MM.1S (cell line): ENCODE results near the gene TARS3.

Experiments used
- DNase-seq: peaks from one replicate; pipeline ENCODE4 v3.0.0-alpha.2; 2015
- H2AFZ ChIP-seq: fragments of 300-600 bp; sonication (generic); 2 replicates; pipeline ENCODE4 v1.6.0; 2016; ENCODE audit warnings: antibody characterized with exemption, low read length
- H3F3A ChIP-seq: fragments of 300-600 bp; sonication (generic); 2 replicates; pipeline ENCODE4 v1.6.1; 2016; ENCODE audit warnings: mild to moderate bottlenecking, antibody characterized with exemption, low read length, moderate library complexity, mixed read lengths; ENCODE audit not compliant: insufficient read depth
- H3K27ac ChIP-seq: fragments of 300-600 bp; sonication (generic); 2 replicates; pipeline ENCODE4 v1.5.1; 2016; ENCODE audit warnings: mild to moderate bottlenecking, low read length
- H3K27me3 ChIP-seq: fragments of 300-600 bp; sonication (generic); replicated peaks from 2 replicates; pipeline ENCODE4 v1.6.0; 2016; ENCODE audit warnings: low read length; ENCODE audit not compliant: insufficient read depth
- H3K36me3 ChIP-seq: fragments of 300-600 bp; sonication (generic); replicated peaks from 2 replicates; pipeline ENCODE4 v1.6.1; 2016; ENCODE audit warnings: mild to moderate bottlenecking, low read length, mixed read lengths; ENCODE audit not compliant: insufficient read depth
- H3K4me1 ChIP-seq: fragments of 300-600 bp; sonication (generic); 2 replicates; pipeline ENCODE4 v1.6.1; 2016; ENCODE audit warnings: low read length, mixed read lengths
- H3K4me2 ChIP-seq: fragments of 300-600 bp; sonication (generic); 2 replicates; pipeline ENCODE4 v1.6.0; 2016; ENCODE audit warnings: low read depth, low read length
- H3K4me3 ChIP-seq: fragments of 300-600 bp; sonication (generic); 2 replicates; pipeline ENCODE4 v1.5.1; 2016; ENCODE audit warnings: low read length, mixed read lengths
- H3K79me2 ChIP-seq: fragments of 300-600 bp; sonication (generic); 2 replicates; pipeline ENCODE4 v1.6.1; 2016; ENCODE audit warnings: mixed run types, low read length, mixed read lengths
- H3K9ac ChIP-seq: fragments of 300-600 bp; sonication (generic); 2 replicates; pipeline ENCODE4 v1.6.1; 2016; ENCODE audit warnings: low read length, mixed read lengths
- H3K9me2 ChIP-seq: fragments of 300-600 bp; sonication (generic); replicated peaks from 2 replicates; pipeline ENCODE4 v1.6.1; 2016; ENCODE audit warnings: mild to moderate bottlenecking, low read length, mixed read lengths; ENCODE audit not compliant: insufficient read depth
- H3K9me3 ChIP-seq: fragments of 300-600 bp; sonication (generic); replicated peaks from 2 replicates; pipeline ENCODE4 v1.6.1; 2016; ENCODE audit warnings: mild to moderate bottlenecking, low read length, mixed read lengths; ENCODE audit not compliant: insufficient read depth
- H4K20me1 ChIP-seq: fragments of 300-600 bp; sonication (generic); 2 replicates; pipeline ENCODE4 v1.6.1; 2016; ENCODE audit warnings: mild to moderate bottlenecking, low read length, moderate library complexity, mixed read lengths; ENCODE audit not compliant: insufficient read depth
- CTCF ChIP-seq: fragments of 300-600 bp; sonication (generic); IDR thresholded peaks from 2 replicates; pipeline ENCODE4 v1.5.1; 2016; ENCODE audit warnings: antibody characterized with exemption, low read length, mixed read lengths
- EZH2 ChIP-seq: fragments of 300-600 bp; sonication (generic); optimal IDR thresholded peaks from 2 replicates; pipeline ENCODE3; 2017; ENCODE audit warnings: low read depth, mild to moderate bottlenecking, antibody characterized with exemption, low read length, mixed read lengths
- EZH2phosphoT487 ChIP-seq: fragments of 300-600 bp; sonication (generic); IDR thresholded peaks from 2 replicates; pipeline ENCODE4 v1.6.1; 2018; ENCODE audit warnings: antibody characterized with exemption, low read length

TARS3 gene

GRCh38 chr15:101611580-101612299, 112.5 kb downstream of the TARS3 start:
- no peaks in the 10 kb centered on the region for H3K79me2 ChIP-seq

GRCh38 chr15:101611007-101611406, 113.3 kb downstream of the TARS3 start:
- no peaks in the 10 kb centered on the region for H4K20me1 ChIP-seq
- no peak overlapping the region for H3K9ac ChIP-seq
- no peaks in the 10 kb centered on the region for H3K4me1 ChIP-seq
- H3F3A ChIP-seq = no peaks in the 10 kb centered on the region
- H3K4me3 ChIP-seq = no peak overlapping the region
- no peaks in the 10 kb centered on the region for H3K27me3 ChIP-seq
- no peaks in the 10 kb centered on the region for H3K36me3 ChIP-seq
- H3K9me2 ChIP-seq = no peaks in the 10 kb centered on the region
- no peak overlapping the region for H2AFZ ChIP-seq
- H3K4me2 ChIP-seq = no peak overlapping the region
- DNase-seq = no peak
- H3K79me2 ChIP-seq = no peaks in the 10 kb centered on the region
- TF ChIP-seq EZH2 = no peak
- H3K27ac ChIP-seq = no peak overlapping the region
- H3K9me3 ChIP-seq = no peaks in the 10 kb centered on the region

More at GRCh38 chr15:101611580-101612299, 112.5 kb downstream of the TARS3 start:
- Histone ChIP-seq H3K27ac (no peak overlapping the region), H3K9me3 (no peaks in the 10 kb centered on the region), H3K4me3 (no peak overlapping the region), H3K9me2 (no peaks in the 10 kb centered on the region), H4K20me1 (no peaks in the 10 kb centered on the region), H3K9ac (no peak overlapping the region), H3K4me1 (no peaks in the 10 kb centered on the region), H3K4me2 (no peak overlapping the region), H3F3A (no peaks in the 10 kb centered on the region), H2AFZ (no peak overlapping the region), H3K27me3 (no peaks in the 10 kb centered on the region), H3K36me3 (no peaks in the 10 kb centered on the region)
- no peak for DNase-seq
- TF ChIP-seq EZH2phosphoT487 (no peak), EZH2 (no peak), CTCF (no peak)

- H3K79me2 ChIP-seq = no peaks in the 10 kb centered on the region
- no peaks in the 10 kb centered on the region for H3K9me3 ChIP-seq
- H3K9ac ChIP-seq = no peak overlapping the region
- H3K4me3 ChIP-seq = no peak overlapping the region
- DNase-seq = no peak
- no peaks in the 10 kb centered on the region for H3K4me1 ChIP-seq
- H3K36me3 ChIP-seq = no peaks in the 10 kb centered on the region
- H3F3A ChIP-seq = no peaks in the 10 kb centered on the region
- no peaks in the 10 kb centered on the region for H3K27me3 ChIP-seq
- H4K20me1 ChIP-seq = no peaks in the 10 kb centered on the region
- no peak overlapping the region for H3K4me2 ChIP-seq
- H3K27ac ChIP-seq = no peak overlapping the region
- no peak for TF ChIP-seq CTCF
- no peaks in the 10 kb centered on the region for H3K9me2 ChIP-seq
- no peak overlapping the region for H2AFZ ChIP-seq
These were observed 113.7 kb downstream of the TARS3 start for GRCh38 chr15:101610611-101611000.
